Activated CD4-positive, alpha-beta T cell treated with anti-CD3 and anti-CD28 coated beads, Interleukin-2, amount 10 ng/mL, durations not matched to agents 7 days and 5 days (primary cell): ENCODE results near the gene CHKB. TPM values are rescaled to one million over a fixed set of nuclear protein-coding genes. Genes with fewer than 3 reads are reported as not detected.

Experiments used
- CTCF ChIA-PET: fragments of 350-600 bp; sonication (Branson Sonifier 250); formaldehyde crosslinking; loops from one replicate; lab custom pipeline; 2021; ENCODE audit warnings: antibody characterized with exemption; lab: Charles Lee
- POLR2A ChIA-PET: fragments of 350-600 bp; sonication (Branson Sonifier 250); formaldehyde crosslinking; loops from one replicate; lab custom pipeline; 2021; ENCODE audit warnings: antibody characterized with exemption; lab: Charles Lee
- DNase-seq: peaks from one replicate; pipeline ENCODE4 v3.0.0-alpha.2; 2020
- H3K27ac Mint-ChIP-seq: one replicate; pipeline ENCODE4 v1.8.0; 2021; ENCODE audit warnings: mild to moderate bottlenecking, moderate library complexity, mixed read lengths
- H3K27me3 Mint-ChIP-seq: one replicate; pipeline ENCODE4 v1.8.0; 2021; ENCODE audit warnings: mixed read lengths
- H3K36me3 Mint-ChIP-seq: one replicate; pipeline ENCODE4 v1.8.0; 2021; ENCODE audit warnings: low read depth, mixed read lengths
- H3K4me1 Mint-ChIP-seq: one replicate; pipeline ENCODE4 v1.8.0; 2021; ENCODE audit warnings: mixed read lengths
- H3K4me3 Mint-ChIP-seq: one replicate; pipeline ENCODE4 v1.8.0; 2021; ENCODE audit warnings: mild to moderate bottlenecking, moderate library complexity, mixed read lengths
- H3K9me3 Mint-ChIP-seq: one replicate; pipeline ENCODE4 v1.8.0; 2021; ENCODE audit warnings: mixed read lengths
- total RNA-seq, 2 experiments: library from RNA; stranded (reverse); gene quantifications; one replicate each; pipeline ENCODE4 v1.2.3, GENCODE V29; 2021

Gene CHKB
- total RNA-seq, 2 experiments from 2014 or later = 140 to 142 TPM

- ChIA-PET CTCF (interaction anchor here (0.6 to 4.9 kb wide), 25 partner anchors 8 to 428 kb away, joined by 3 to 74 read pairs (median 4); partner anchors contain the start of genes CHKB, CPT1B, KLHDC7B and SCO2), POLR2A (interaction anchor here (0.6 to 1.3 kb wide), 6 partner anchors 11 to 258 kb away, joined by 3 to 4 read pairs (median 4); partner anchors contain the start of genes SCO2 and TYMP)
- Mint-ChIP-seq H3K4me1 (peaks cover 24% of the 10 kb centered on the region), H3K36me3 (peaks cover 7% of the 10 kb centered on the region), H3K4me3 (peak overlapping the region; percentile 80), H3K27ac (peak overlapping the region; percentile 85), H3K27me3 (peaks cover 13% of the 10 kb centered on the region), H3K9me3 (no peaks in the 10 kb centered on the region)
- DNase-seq = no peak
Observed at GRCh38 chr22:50563413-50564160, 19.1 kb downstream of the CHKB start.

DNA sequence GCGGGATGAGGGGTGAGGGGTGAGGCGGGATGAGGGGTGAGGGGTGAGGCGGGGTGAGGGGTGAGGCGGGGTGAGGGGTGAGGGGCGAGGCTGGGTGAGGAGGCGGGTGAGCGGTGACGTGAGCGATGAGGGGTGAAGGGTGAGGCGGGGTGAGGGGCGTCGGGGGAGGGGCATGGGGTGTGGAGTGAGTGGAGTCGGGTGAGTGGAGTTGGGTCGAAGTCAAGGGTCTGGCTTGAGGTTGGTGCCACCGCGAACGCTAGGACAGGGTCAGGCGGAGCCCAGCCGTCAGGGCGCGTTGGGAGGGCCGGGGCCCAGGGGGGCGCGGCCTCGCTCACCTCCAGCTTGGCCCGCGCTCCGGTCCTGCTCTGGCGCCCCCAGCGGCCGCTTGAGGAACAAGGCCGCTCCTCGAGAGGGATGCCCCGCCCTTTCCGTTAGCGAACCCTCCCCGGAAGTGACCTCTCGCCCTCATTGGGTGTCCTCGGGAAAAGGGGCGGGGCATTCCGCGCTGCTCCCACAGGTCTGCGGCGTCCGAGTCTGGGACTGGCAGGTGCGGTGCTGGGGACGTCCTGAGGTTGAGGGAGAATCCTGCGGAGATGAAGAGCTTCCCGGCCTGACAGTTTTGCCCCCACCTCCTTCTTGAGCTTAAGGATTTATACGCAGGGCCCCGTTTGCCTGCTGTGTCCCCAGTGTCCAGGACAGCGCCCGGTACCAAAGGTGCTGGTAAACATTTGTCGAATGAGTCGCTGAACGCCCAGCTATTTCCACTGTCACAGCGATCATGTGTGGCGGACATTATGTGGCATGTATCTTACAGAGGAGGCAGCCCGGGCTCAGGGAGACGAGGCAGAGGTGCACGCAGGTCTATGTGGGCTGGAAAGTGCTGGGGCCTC, 19.9 kb downstream of the CHKB start, which contains the start of gene SYCE3:
TSS of gene SYCE3 (minus strand) at position 397 of the 890 bp plus-strand sequence. CDS start 6,514 bp downstream, outside the sequence.
- peak within 1 kb of the TSS; percentile 80 for H3K4me3 Mint-ChIP-seq
- POLR2A ChIA-PET = interaction anchor here (0.6 to 1.3 kb wide), 4 partner anchors 12 to 57 kb away, joined by 3 to 4 read pairs (median 4); partner anchors contain the start of gene SCO2
- peaks cover 15% of the 10 kb centered on the region for H3K27me3 Mint-ChIP-seq
- peak within 1 kb of the TSS; percentile 85 for H3K27ac Mint-ChIP-seq
- H3K4me1 Mint-ChIP-seq = peaks cover 24% of the 10 kb centered on the region
- no peaks in the 10 kb centered on the region for H3K9me3 Mint-ChIP-seq
- peaks cover 3% of the 10 kb centered on the region for H3K36me3 Mint-ChIP-seq
- CTCF ChIA-PET = interaction anchor here (0.6 to 4.9 kb wide), 25 partner anchors 9 to 318 kb away, joined by 3 to 74 read pairs (median 4); partner anchors contain the start of genes CHKB, CPT1B, KLHDC7B and SCO2
- DNase-seq = peak; percentile 97

DNA sequence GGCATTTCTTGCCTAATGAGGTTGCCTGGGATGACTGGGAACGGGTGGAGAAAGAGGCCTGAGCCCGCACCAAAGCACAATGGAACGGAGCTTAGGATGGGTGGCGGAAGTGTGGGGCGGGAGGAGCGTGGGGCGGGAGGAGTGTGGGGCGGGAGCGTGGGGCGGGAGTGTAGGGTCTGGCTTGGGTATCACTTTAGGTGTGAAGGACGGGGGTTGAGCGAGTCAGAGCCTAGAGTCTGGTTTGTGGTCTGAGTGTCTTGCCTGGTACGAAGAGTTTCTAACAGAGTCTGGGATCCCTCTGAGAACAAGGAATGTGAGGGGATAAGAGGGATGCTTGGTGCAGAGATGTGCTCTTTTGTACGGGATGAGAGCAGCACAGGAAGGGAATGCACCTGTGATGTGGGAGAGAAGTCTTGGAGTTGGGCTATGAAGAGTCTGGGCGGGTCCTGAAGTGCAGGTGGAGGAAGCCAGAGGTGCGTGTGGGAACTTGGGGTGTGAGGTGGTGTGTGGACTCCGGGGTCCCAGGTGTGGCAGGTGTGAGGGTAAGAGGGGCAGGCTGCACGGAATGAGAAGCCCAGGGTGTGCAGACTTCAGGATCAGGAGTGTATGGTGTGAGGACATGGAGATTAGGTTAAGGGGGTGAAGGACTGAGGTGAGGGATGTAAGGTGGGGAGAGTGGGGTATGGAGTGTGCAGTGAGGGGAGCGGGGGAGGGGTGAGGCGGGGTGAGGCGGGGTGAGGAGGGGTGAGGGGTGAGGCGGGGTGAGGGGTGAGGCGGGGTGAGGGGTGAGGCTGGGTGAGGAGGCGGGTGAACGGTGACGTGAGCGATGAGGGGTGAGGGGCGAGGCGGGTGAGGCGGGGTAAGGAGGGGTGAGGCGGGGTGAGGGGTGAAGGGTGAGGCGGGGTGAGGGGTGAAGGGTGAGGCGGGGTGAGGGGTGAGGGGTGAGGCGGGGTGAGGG, 21.0 kb downstream of the CHKB start:
- no peak for DNase-seq
- Mint-ChIP-seq H3K9me3 (no peaks in the 10 kb centered on the region), H3K4me1 (peaks cover 24% of the 10 kb centered on the region), H3K27me3 (peaks cover 15% of the 10 kb centered on the region), H3K4me3 (peak overlapping the region; percentile 60), H3K36me3 (no peaks in the 10 kb centered on the region), H3K27ac (peak overlapping the region; percentile 65)
- CTCF ChIA-PET = interaction anchor here (5.9 kb wide), 1 partner anchor 15 kb away, joined by 31 read pairs; the partner anchor contains the start of gene KLHDC7B
- POLR2A ChIA-PET = no interaction called here

DNA sequence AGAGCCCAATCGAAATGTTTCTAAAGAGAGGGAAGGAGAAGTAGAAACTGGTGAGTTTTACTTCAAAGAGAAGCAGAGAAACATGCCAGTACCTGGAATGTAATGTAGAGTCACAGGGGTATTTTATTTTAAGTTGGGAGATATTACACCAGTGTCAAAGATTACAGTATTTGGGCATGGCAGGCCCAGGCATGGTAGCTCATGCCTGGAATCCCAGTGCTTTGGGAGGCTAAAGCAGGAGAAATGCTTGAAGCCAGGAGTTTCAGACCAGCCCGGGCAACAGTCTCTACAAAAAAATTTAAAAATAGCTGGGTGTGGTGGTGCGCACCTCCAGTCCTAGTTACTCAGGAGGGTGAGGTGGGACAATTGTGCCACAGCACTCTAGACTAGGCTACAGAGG, 22.6 kb downstream of the CHKB start:
- no peaks in the 10 kb centered on the region for H3K36me3 Mint-ChIP-seq
- H3K4me1 Mint-ChIP-seq = peaks cover 24% of the 10 kb centered on the region
- ChIA-PET CTCF (interaction anchor here (1.0 to 5.9 kb wide), 4 partner anchors 9 to 49 kb away, joined by 3 to 31 read pairs (median 4); partner anchors contain the start of gene KLHDC7B), POLR2A (no interaction called here)
- no peaks in the 10 kb centered on the region for H3K9me3 Mint-ChIP-seq
- H3K27me3 Mint-ChIP-seq = peaks cover 21% of the 10 kb centered on the region
- no peak overlapping the region for H3K4me3 Mint-ChIP-seq
- no peak overlapping the region for H3K27ac Mint-ChIP-seq
- DNase-seq = no peak

DNA sequence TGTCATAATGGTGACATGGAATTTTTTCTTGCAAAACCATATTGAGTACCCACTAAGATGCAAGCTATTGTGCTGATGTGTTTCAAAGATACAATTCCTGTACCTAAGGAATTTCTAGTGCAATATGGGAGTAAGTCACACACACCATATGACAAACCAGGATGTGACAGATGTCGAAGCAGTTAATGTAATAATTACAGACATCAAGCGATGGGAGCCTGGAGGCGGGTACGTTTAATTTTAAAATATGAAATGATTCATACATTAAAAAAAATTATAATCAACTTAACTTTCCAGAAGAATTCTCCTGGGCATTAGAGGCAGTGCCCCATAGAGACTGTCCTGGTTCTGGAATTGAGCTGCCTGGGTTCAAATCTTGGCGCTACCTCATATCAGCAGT, 25.9 kb downstream of the CHKB start:
- no peaks in the 10 kb centered on the region for H3K9me3 Mint-ChIP-seq
- H3K27me3 Mint-ChIP-seq = peaks cover 15% of the 10 kb centered on the region
- no peak for DNase-seq
- H3K27ac Mint-ChIP-seq = no peak overlapping the region
- no peaks in the 10 kb centered on the region for H3K36me3 Mint-ChIP-seq
- CTCF ChIA-PET = interaction anchor here (1.3 to 5.9 kb wide), 3 partner anchors 10 to 31 kb away, joined by 4 to 31 read pairs (median 5); partner anchors contain the start of genes KLHDC7B and SCO2
- peaks cover 12% of the 10 kb centered on the region for H3K4me1 Mint-ChIP-seq
- POLR2A ChIA-PET = interaction anchor here (0.6 kb wide), 1 partner anchor 22 kb away, joined by 5 read pairs; no protein-coding TSS in a partner anchor
- no peak overlapping the region for H3K4me3 Mint-ChIP-seq

GRCh38 chr22:50553310-50553709, 29.3 kb downstream of the CHKB start:
- no peak for DNase-seq
- Mint-ChIP-seq H3K27me3 (peaks cover 6% of the 10 kb centered on the region), H3K4me3 (no peak overlapping the region), H3K4me1 (peaks cover 20% of the 10 kb centered on the region), H3K27ac (no peak overlapping the region), H3K36me3 (peaks cover 6% of the 10 kb centered on the region), H3K9me3 (no peaks in the 10 kb centered on the region)
- ChIA-PET CTCF (interaction anchor here (1.8 to 5.8 kb wide), 2 partner anchors 8 to 10 kb away, joined by 5 to 30 read pairs; partner anchors contain the start of genes KLHDC7B and SYCE3), POLR2A (no interaction called here)

DNA sequence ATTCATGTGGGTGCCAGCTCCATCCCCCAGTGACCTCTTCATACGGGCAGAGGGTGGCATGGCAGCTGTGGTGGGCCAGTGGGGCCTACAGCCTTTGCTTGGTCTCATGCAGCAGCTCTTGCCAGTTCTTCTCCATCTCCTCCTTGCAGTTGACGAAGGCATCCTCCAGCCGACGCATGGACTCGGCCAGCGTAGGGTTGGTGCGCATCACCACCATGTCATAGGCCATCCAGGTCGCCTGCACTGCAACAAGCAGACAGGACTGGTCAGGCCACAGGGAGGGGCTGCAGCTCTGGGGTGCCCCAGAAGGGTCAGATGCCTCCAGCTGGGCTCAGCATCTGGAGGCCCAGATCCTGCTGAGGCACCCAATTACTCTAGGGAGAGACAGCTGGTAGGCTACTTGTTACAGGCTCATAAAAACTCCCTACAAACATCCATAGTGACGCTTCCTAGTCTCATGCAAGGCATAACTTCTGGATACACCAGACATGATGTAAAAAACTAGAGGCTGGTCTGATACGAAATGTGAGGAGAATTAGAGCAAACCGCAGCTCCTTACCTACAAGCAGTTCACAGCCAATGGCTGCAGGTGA, 31.4 kb downstream of the CHKB start:
- Mint-ChIP-seq H3K4me1 (peaks cover 24% of the 10 kb centered on the region), H3K4me3 (no peak overlapping the region), H3K9me3 (no peaks in the 10 kb centered on the region), H3K27me3 (peaks cover 3% of the 10 kb centered on the region), H3K27ac (peak overlapping the region; percentile 50), H3K36me3 (peaks cover 6% of the 10 kb centered on the region)
- ChIA-PET CTCF (interaction anchor here (1.1 to 5.8 kb wide), 5 partner anchors 9 to 26 kb away, joined by 3 to 31 read pairs (median 7); partner anchors contain the start of genes SCO2 and SYCE3), POLR2A (interaction anchor here (0.6 kb wide), 1 partner anchor 11 kb away, joined by 4 read pairs; no protein-coding TSS in a partner anchor)
- no peak for DNase-seq

DNA sequence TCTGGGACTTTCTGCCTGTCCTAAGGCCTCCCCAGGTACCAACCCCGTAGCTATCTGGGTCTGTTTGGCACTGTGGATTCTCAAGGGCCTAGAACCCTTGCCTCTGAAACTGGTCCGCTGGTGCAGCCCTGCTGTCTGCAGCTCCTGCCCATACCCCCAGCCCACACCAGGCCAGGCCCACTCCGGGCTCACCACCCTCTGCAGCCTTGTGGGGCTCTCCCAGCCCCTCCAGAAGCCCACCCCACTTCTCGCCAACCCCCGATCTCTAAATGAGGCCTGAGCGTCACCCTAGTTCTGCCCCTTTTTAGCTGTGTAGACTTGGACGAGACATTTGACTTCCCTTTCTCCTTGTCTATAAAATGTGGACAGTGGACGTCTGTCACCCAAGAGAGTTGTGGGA, 32.3 kb downstream of the CHKB start:
- Mint-ChIP-seq H3K9me3 (no peaks in the 10 kb centered on the region), H3K27ac (peak overlapping the region; percentile 80), H3K4me3 (peak overlapping the region; percentile 69), H3K36me3 (peaks cover 6% of the 10 kb centered on the region), H3K27me3 (peaks cover under 1% of the 10 kb centered on the region), H3K4me1 (peaks cover 32% of the 10 kb centered on the region)
- DNase-seq = no peak
- ChIA-PET POLR2A (no interaction called here), CTCF (interaction anchor here (1.1 to 5.8 kb wide), 4 partner anchors 10 to 25 kb away, joined by 3 to 31 read pairs (median 18); partner anchors contain the start of genes SCO2 and SYCE3)

- Mint-ChIP-seq H3K36me3 (peaks cover 6% of the 10 kb centered on the region), H3K4me3 (peak overlapping the region; percentile 75), H3K27me3 (no peaks in the 10 kb centered on the region), H3K9me3 (no peaks in the 10 kb centered on the region), H3K4me1 (peaks cover 45% of the 10 kb centered on the region), H3K27ac (peak overlapping the region; percentile 87)
- DNase-seq = no peak
- CTCF ChIA-PET = interaction anchor here (0.9 to 5.8 kb wide), 8 partner anchors 10 to 76 kb away, joined by 3 to 64 read pairs (median 18); partner anchors contain the start of genes SCO2 and SYCE3
- POLR2A ChIA-PET = interaction anchor here (0.6 to 1.1 kb wide), 3 partner anchors 10 to 72 kb away, joined by 3 to 6 read pairs (median 3); no protein-coding TSS in a partner anchor
Observed at GRCh38 chr22:50548921-50549790, 33.5 kb downstream of the CHKB start.
